HepG2 (cell line): Measurements from ENCODE around the gene SOX9. TPM values are rescaled to one million over a fixed set of nuclear protein-coding genes. Genes with fewer than 3 reads are reported as not detected.

Source experiments
- AGO2 ChIP-seq: fragments of 200-400 bp; formaldehyde crosslinking; optimal IDR thresholded peaks from 2 replicates; pipeline ENCODE3; 2017; ENCODE audit warnings: mild to moderate bottlenecking, low read depth, low read length, moderate library complexity
- ATF2 ChIP-seq: sonication (generic); formaldehyde crosslinking; IDR thresholded peaks from 2 replicates; pipeline ENCODE4 v1.4.0; 2020; ENCODE audit warnings: missing genetic modification reagents
- CEBPB ChIP-seq: IDR thresholded peaks from 2 replicates; pipeline ENCODE4 v1.6.1; 2011; ENCODE audit warnings: low read depth, low read length, improper control_type of control experiment, borderline replicate concordance
- FOSL2 ChIP-seq: sonication (generic); formaldehyde crosslinking; IDR thresholded peaks from 2 replicates; pipeline ENCODE4 v1.4.0; 2020; ENCODE audit warnings: missing genetic modification reagents
- GATAD2A ChIP-seq: IDR thresholded peaks from 2 replicates; pipeline ENCODE4 v1.6.1; 2016
- GZF1 ChIP-seq: sonication (generic); formaldehyde crosslinking; IDR thresholded peaks from 2 replicates; pipeline ENCODE4 v1.5.1; 2020; ENCODE audit warnings: mild to moderate bottlenecking, missing genetic modification reagents
- NFIB ChIP-seq: sonication (generic); formaldehyde crosslinking; IDR thresholded peaks from 2 replicates; pipeline ENCODE4 v1.9.0; 2021; ENCODE audit warnings: missing genetic modification reagents, mild to moderate bottlenecking, borderline replicate concordance
- PCBP2 ChIP-seq: fragments of 200-400 bp; formaldehyde crosslinking; optimal IDR thresholded peaks from 2 replicates; pipeline ENCODE3; 2018; ENCODE audit warnings: low read length, low read depth; ENCODE audit not compliant: poor library complexity, severe bottlenecking
- STAT5B ChIP-seq: sonication (generic); formaldehyde crosslinking; IDR thresholded peaks from 2 replicates; pipeline ENCODE4 v1.4.0; 2020; ENCODE audit warnings: missing genetic modification reagents
- TOPORS ChIP-seq: sonication (generic); formaldehyde crosslinking; IDR thresholded peaks from 2 replicates; pipeline ENCODE4 v1.8.0; 2023; ENCODE audit warnings: mild to moderate bottlenecking, missing genetic modification reagents
- YEATS2 ChIP-seq: sonication (generic); formaldehyde crosslinking; IDR thresholded peaks from 2 replicates; pipeline ENCODE4 v1.4.0; 2020; ENCODE audit warnings: missing genetic modification reagents, borderline replicate concordance
- ZNF512 ChIP-seq: sonication (generic); formaldehyde crosslinking; IDR thresholded peaks from 2 replicates; pipeline ENCODE4 v1.4.0; 2020; ENCODE audit warnings: mild to moderate bottlenecking, missing genetic modification reagents
- ZNF557 ChIP-seq: sonication (generic); formaldehyde crosslinking; IDR thresholded peaks from 2 replicates; pipeline ENCODE4 v1.4.0; 2020; ENCODE audit warnings: missing genetic modification reagents
- ZNF652 ChIP-seq: IDR thresholded peaks from 2 replicates; pipeline ENCODE4 v1.6.1; 2016; ENCODE audit warnings: low read depth, borderline replicate concordance
- ZNF775 ChIP-seq: sonication (generic); formaldehyde crosslinking; IDR thresholded peaks from 2 replicates; pipeline ENCODE4 v1.4.0; 2020; ENCODE audit warnings: missing genetic modification reagents, mild to moderate bottlenecking, moderate library complexity, borderline replicate concordance
- ZNF83 ChIP-seq: sonication (generic); formaldehyde crosslinking; IDR thresholded peaks from 2 replicates; pipeline ENCODE4 v1.4.0; 2020; ENCODE audit warnings: missing genetic modification reagents, mild to moderate bottlenecking, borderline replicate concordance
- polyA plus RNA-seq, 8 experiments: library from polyadenylated mRNA; depleted of rRNA in 3 of 8; stranded (reverse) in 7 of 8; unstranded in 1 of 8; fragments of >200 nt; fragmentation: Illumina TruSeq in 4 of 8; extraction: Trizol in 4 of 8; gene quantifications; 2 replicates each; pipeline versions ENCODE4 v1.2.1 to v1.2.3, GENCODE V29; 2011 to 2016; ENCODE audit warnings: low read depth in 4 of 8, missing spikeins in 1 of 8, mixed read lengths in 1 of 8; ENCODE audit not compliant: insufficient read depth in 1 of 8
- total RNA-seq, 5 experiments: library from RNA; depleted of rRNA; stranded (reverse); fragments of >200 nt; fragmentation: Illumina TruSeq; extraction: Trizol; gene quantifications; 2 replicates each; pipeline ENCODE4 v1.2.3, GENCODE V29; 2016; ENCODE audit warnings: low read depth in 1 of 5
- TF ChIP-seq, protein P1 (sequence below): sonication (generic); formaldehyde crosslinking; IDR thresholded peaks from 2 replicates; pipeline ENCODE4 v1.5.1; 2020; ENCODE audit warnings: missing genetic modification reagents, mild to moderate bottlenecking, borderline replicate concordance
- TF ChIP-seq, protein P2 (sequence below): sonication (generic); formaldehyde crosslinking; IDR thresholded peaks from 2 replicates; pipeline ENCODE4 v1.5.1; 2020; ENCODE audit warnings: mild to moderate bottlenecking, missing genetic modification reagents, borderline replicate concordance
- TF ChIP-seq, protein P3 (sequence below): sonication (generic); formaldehyde crosslinking; IDR thresholded peaks from 2 replicates; pipeline ENCODE4 v1.8.1; 2023; ENCODE audit warnings: mild to moderate bottlenecking, missing genetic modification reagents, borderline replicate concordance

SOX9 gene
- total and polyA plus RNA-seq, 2 of the 13 experiments (the other 11 are each of a cell fraction or from before 2014, with no cell fraction given) = 16.1 to 27.6 TPM

DNA sequence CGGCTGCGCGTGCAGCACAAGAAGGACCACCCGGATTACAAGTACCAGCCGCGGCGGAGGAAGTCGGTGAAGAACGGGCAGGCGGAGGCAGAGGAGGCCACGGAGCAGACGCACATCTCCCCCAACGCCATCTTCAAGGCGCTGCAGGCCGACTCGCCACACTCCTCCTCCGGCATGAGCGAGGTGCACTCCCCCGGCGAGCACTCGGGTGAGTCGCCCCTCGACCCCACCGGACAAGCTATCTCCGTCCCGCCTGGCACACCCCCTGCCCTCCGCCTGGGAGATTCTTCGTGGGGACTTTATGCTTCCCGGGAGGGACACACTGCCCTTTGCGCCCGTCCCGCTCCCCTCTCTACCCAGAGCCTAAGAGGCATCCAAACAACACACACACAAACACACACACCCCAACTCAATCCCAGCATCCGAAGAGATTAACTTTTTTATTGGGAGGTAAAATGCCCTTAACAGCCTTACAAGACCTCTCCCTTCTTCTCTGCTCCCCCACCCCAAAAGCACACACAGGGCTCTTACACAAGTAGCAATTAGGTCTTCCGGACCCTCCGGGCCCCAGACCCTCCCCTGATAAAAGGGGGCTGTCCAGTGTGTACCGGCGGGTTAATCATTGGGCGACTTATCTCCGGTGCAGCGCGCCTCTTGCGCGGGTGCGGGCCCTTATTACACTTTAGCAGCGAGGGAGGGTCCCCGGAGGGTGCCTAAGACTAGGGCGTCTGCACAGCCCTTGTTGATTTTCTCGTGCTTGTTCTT, 2.1 kb downstream of the SOX9 start (continued):
- TF ChIP-seq, protein P1, sequence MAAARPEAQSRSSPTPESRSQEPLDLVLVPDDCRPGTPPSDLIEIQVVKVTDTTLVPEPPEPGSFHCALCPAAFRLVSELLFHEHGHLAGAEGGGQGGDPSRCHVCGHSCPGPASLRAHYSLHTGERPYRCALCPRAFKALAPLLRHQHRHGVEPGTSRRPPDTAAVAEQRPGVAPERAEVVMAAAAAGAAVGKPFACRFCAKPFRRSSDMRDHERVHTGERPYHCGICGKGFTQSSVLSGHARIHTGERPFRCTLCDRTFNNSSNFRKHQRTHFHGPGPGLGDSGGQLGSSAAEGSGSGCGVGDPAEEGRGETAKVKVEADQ = no peak; the same call in 1 of the 2 replicates
- TF ChIP-seq ZNF557 = no peak
- 0 out of 2 replicates have a peak, but pooled peaks have one; percentile 44 for TF ChIP-seq ZNF512 (CRISPR knock-in tag)
- TF ChIP-seq, protein P2, sequence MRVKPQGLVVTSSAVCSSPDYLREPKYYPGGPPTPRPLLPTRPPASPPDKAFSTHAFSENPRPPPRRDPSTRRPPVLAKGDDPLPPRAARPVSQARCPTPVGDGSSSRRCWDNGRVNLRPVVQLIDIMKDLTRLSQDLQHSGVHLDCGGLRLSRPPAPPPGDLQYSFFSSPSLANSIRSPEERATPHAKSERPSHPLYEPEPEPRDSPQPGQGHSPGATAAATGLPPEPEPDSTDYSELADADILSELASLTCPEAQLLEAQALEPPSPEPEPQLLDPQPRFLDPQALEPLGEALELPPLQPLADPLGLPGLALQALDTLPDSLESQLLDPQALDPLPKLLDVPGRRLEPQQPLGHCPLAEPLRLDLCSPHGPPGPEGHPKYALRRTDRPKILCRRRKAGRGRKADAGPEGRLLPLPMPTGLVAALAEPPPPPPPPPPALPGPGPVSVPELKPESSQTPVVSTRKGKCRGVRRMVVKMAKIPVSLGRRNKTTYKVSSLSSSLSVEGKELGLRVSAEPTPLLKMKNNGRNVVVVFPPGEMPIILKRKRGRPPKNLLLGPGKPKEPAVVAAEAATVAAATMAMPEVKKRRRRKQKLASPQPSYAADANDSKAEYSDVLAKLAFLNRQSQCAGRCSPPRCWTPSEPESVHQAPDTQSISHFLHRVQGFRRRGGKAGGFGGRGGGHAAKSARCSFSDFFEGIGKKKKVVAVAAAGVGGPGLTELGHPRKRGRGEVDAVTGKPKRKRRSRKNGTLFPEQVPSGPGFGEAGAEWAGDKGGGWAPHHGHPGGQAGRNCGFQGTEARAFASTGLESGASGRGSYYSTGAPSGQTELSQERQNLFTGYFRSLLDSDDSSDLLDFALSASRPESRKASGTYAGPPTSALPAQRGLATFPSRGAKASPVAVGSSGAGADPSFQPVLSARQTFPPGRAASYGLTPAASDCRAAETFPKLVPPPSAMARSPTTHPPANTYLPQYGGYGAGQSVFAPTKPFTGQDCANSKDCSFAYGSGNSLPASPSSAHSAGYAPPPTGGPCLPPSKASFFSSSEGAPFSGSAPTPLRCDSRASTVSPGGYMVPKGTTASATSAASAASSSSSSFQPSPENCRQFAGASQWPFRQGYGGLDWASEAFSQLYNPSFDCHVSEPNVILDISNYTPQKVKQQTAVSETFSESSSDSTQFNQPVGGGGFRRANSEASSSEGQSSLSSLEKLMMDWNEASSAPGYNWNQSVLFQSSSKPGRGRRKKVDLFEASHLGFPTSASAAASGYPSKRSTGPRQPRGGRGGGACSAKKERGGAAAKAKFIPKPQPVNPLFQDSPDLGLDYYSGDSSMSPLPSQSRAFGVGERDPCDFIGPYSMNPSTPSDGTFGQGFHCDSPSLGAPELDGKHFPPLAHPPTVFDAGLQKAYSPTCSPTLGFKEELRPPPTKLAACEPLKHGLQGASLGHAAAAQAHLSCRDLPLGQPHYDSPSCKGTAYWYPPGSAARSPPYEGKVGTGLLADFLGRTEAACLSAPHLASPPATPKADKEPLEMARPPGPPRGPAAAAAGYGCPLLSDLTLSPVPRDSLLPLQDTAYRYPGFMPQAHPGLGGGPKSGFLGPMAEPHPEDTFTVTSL (CRISPR knock-in tag) = peak; percentile 69; the same call in 1 of the 2 replicates
- TF ChIP-seq ZNF652 = peak; percentile 63
- peak; percentile 79 for TF ChIP-seq GATAD2A
- TF ChIP-seq STAT5B (CRISPR knock-in tag) = no peak
- TF ChIP-seq NFIB (CRISPR knock-in tag) = no peak
- TF ChIP-seq, protein P3, sequence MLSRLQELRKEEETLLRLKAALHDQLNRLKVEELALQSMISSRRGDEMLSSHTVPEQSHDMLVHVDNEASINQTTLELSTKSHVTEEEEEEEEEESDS (CRISPR knock-in tag) = no peak
- no peak; the same call in 1 of the 2 replicates for TF ChIP-seq ZNF775
- peak; percentile 99 for TF ChIP-seq AGO2
- TF ChIP-seq GZF1 (CRISPR knock-in tag) = no peak; the same call in 1 of the 2 replicates
- no peak; the same call in 1 of the 2 replicates for TF ChIP-seq YEATS2 (CRISPR knock-in tag)
- TF ChIP-seq PCBP2 = no peak
- TF ChIP-seq CEBPB = no peak
- no peak for TF ChIP-seq TOPORS (CRISPR knock-in tag)
- TF ChIP-seq ATF2 (CRISPR knock-in tag) = peak; percentile 74; the same call in 1 of the 2 replicates
- no peak for TF ChIP-seq ZNF83
- peak; percentile 59 for TF ChIP-seq FOSL2 (CRISPR knock-in tag)
